Prostate gland (tissue), 2 donors: ENCODE data around the gene MTARC2.

Experiments used
- CTCF ChIP-seq, 4 experiments: fragments of 200-600 bp in 2 of 4; fragments of 450-650 bp in 2 of 4; sonication (generic) in 2 of 4; IDR thresholded peaks; 1 replicate in 3 of 4; 2 replicates in 1 of 4; pipeline ENCODE4 v1.5.1; 2016 to 2019; ENCODE audit warnings: antibody characterized with exemption in 4 of 4, mild to moderate bottlenecking in 2 of 4, moderate library complexity in 2 of 4
- POLR2A ChIP-seq: fragments of 450-650 bp; IDR thresholded peaks from one replicate; pipeline ENCODE4 v1.6.1; 2016; ENCODE audit warnings: antibody characterized with exemption, mild to moderate bottlenecking
- POLR2AphosphoS5 ChIP-seq: sonication (generic); formaldehyde crosslinking; IDR thresholded peaks from one replicate; pipeline ENCODE4 v1.6.1; 2017; ENCODE audit warnings: antibody characterized with exemption

- TF ChIP-seq CTCF (IDR thresholded peaks at IDR 0.05): no peak
- no peak for TF ChIP-seq POLR2AphosphoS5
- TF ChIP-seq POLR2A: no peak
Observed at GRCh38 chr1:220755309-220755708, 7.2 kb downstream of the MTARC2 start.
